Neural cell (in vitro differentiated cells): ENCODE measurements around the gene NRSN1. TPM values are rescaled to one million over a fixed set of nuclear protein-coding genes. Genes with fewer than 3 reads are reported as not detected.

Experiments used
- H2AFZ ChIP-seq: fragments of 200-600, 300-800 bp; sonication (generic), shearing (Covaris generic); 2 replicates; pipeline ENCODE4 v1.6.0; 2014; ENCODE audit warnings: low read depth, mild to moderate bottlenecking, antibody characterized with exemption, low read length, moderate library complexity
- H3F3A ChIP-seq: fragments of 200-600 bp; shearing (Covaris generic); 2 replicates; pipeline ENCODE4 v1.6.1; 2016; ENCODE audit warnings: mild to moderate bottlenecking, moderate library complexity, mixed read lengths, antibody characterized with exemption, low read length; ENCODE audit not compliant: insufficient read depth, poor library complexity, severe bottlenecking
- H3K27ac ChIP-seq: fragments of 200-600, 300-800 bp; sonication (generic), shearing (Covaris generic); 2 replicates; pipeline ENCODE4 v1.5.1; 2014; ENCODE audit warnings: mild to moderate bottlenecking, low read length, moderate library complexity
- H3K27me3 ChIP-seq: fragments of 300-800, 200-600 bp; sonication (generic), shearing (Covaris generic); 2 replicates; pipeline ENCODE4 v1.6.0; 2014; ENCODE audit warnings: mild to moderate bottlenecking, low read depth, low read length, moderate library complexity; ENCODE audit not compliant: insufficient read depth
- H3K36me3 ChIP-seq: fragments of 300-800, 200-600 bp; sonication (generic), shearing (Covaris generic); 2 replicates; pipeline ENCODE4 v1.5.1; 2014; ENCODE audit warnings: mild to moderate bottlenecking, antibody characterized with exemption, low read length, moderate library complexity; ENCODE audit not compliant: insufficient read depth
- H3K4me2 ChIP-seq: fragments of 300-800, 200-600 bp; sonication (generic), shearing (Covaris generic); 2 replicates; pipeline ENCODE4 v1.6.0; 2014; ENCODE audit warnings: mild to moderate bottlenecking, low read length
- H3K4me3 ChIP-seq: fragments of 300-800, 200-600 bp; sonication (generic), shearing (Covaris generic); 2 replicates; pipeline ENCODE4 v1.5.1; 2014; ENCODE audit warnings: mild to moderate bottlenecking, low read length, moderate library complexity
- H3K79me2 ChIP-seq: fragments of 200-600 bp; shearing (Covaris generic); replicated peaks from 2 replicates; pipeline ENCODE4 v1.6.0; 2014; ENCODE audit warnings: mild to moderate bottlenecking, low read length, moderate library complexity; ENCODE audit not compliant: insufficient read depth
- H3K9ac ChIP-seq: fragments of 300-800, 200-600 bp; sonication (generic), shearing (Covaris generic); 2 replicates; pipeline ENCODE4 v1.6.1; 2016; ENCODE audit warnings: mild to moderate bottlenecking, low read length, mixed read lengths
- H3K9me2 ChIP-seq: fragments of 200-600 bp; shearing (Covaris generic); 2 replicates; pipeline ENCODE4 v1.6.1; 2016; ENCODE audit warnings: mild to moderate bottlenecking, low read length, mixed read lengths; ENCODE audit not compliant: insufficient read depth
- H3K9me3 ChIP-seq: fragments of 200-600, 300-800 bp; sonication (generic), shearing (Covaris generic); 2 replicates; pipeline ENCODE4 v1.6.1; 2016; ENCODE audit warnings: mild to moderate bottlenecking, mixed run types, low read length, moderate library complexity, mixed read lengths
- H4K20me1 ChIP-seq: fragments of 200-600 bp; shearing (Covaris generic); 2 replicates; pipeline ENCODE4 v1.6.1; 2016; ENCODE audit warnings: mild to moderate bottlenecking, mixed run types; ENCODE audit not compliant: insufficient read depth
- CTCF ChIP-seq: fragments of 450-650 bp; IDR thresholded peaks from 2 replicates; pipeline ENCODE4 v1.5.1; 2014; ENCODE audit warnings: antibody characterized with exemption, mild to moderate bottlenecking, moderate library complexity; ENCODE audit not compliant: poor library complexity, severe bottlenecking
- EP300 ChIP-seq: fragments of 450-650 bp; conservative IDR thresholded peaks from 2 replicates; pipeline ENCODE4 v1.6.1; 2014; ENCODE audit warnings: antibody characterized with exemption, mild to moderate bottlenecking, moderate library complexity; ENCODE audit not compliant: poor library complexity, severe bottlenecking
- EZH2 ChIP-seq: fragments of 200-600, 300-800 bp; shearing (Covaris generic), sonication (generic); IDR thresholded peaks from 2 replicates; pipeline ENCODE4 v1.6.1; 2014; ENCODE audit warnings: antibody characterized with exemption, low read length, borderline replicate concordance, mild to moderate bottlenecking; ENCODE audit not compliant: insufficient read depth, poor library complexity, severe bottlenecking
- MXI1 ChIP-seq: fragments of 450-650 bp; conservative IDR thresholded peaks from 2 replicates; pipeline ENCODE4 v1.6.1; 2014; ENCODE audit warnings: antibody characterized with exemption, mild to moderate bottlenecking; ENCODE audit not compliant: poor library complexity, severe bottlenecking
- POLR2AphosphoS5 ChIP-seq: IDR thresholded peaks from 2 replicates; pipeline ENCODE4 v1.6.1; 2012
- RAD21 ChIP-seq: fragments of 450-650 bp; conservative IDR thresholded peaks from 2 replicates; pipeline ENCODE4 v1.6.1; 2014; ENCODE audit warnings: antibody characterized with exemption, mild to moderate bottlenecking, moderate library complexity
- REST ChIP-seq: IDR thresholded peaks from 2 replicates; pipeline ENCODE4 v1.6.1; 2012; ENCODE audit warnings: borderline replicate concordance
- SMC3 ChIP-seq: fragments of 450-650 bp; conservative IDR thresholded peaks from 2 replicates; pipeline ENCODE4 v1.6.1; 2014; ENCODE audit warnings: antibody characterized with exemption, mild to moderate bottlenecking, moderate library complexity; ENCODE audit not compliant: poor library complexity
- TAF1 ChIP-seq: IDR thresholded peaks from 2 replicates; pipeline ENCODE4 v1.6.1; 2012; ENCODE audit warnings: low read depth
- polyA plus RNA-seq: library from polyadenylated mRNA; depleted of rRNA; stranded (reverse); fragments of >200 nt; gene quantifications from 2 replicates; pipeline ENCODE4 v1.2.3, GENCODE V29; 2014

Gene NRSN1
- polyA plus RNA-seq, 1 donor from 2014 or later = 23.1 TPM

GRCh38 chr6:24154121-24154520 lies 28.1 kb downstream of the NRSN1 start:
- no peak overlapping the region for H3K4me2 ChIP-seq
- H3K79me2 ChIP-seq = no peaks in the 10 kb centered on the region
- H3K27ac ChIP-seq = no peak overlapping the region
- no peak overlapping the region for H3K9ac ChIP-seq
- H2AFZ ChIP-seq = no peak overlapping the region
- H3K4me3 ChIP-seq = no peak overlapping the region
- TF ChIP-seq TAF1 (no peak), REST (no peak), CTCF (no peak), EP300 (no peak), POLR2AphosphoS5 (no peak), RAD21 (no peak), EZH2 (no peak), SMC3 (no peak)
- H3K36me3 ChIP-seq = no peaks in the 10 kb centered on the region
- H4K20me1 ChIP-seq = no peaks in the 10 kb centered on the region
- H3K9me2 ChIP-seq = no peaks in the 10 kb centered on the region
- no peaks in the 10 kb centered on the region for H3K9me3 ChIP-seq
- no peaks in the 10 kb centered on the region for H3F3A ChIP-seq
- no peaks in the 10 kb centered on the region for H3K27me3 ChIP-seq

DNA sequence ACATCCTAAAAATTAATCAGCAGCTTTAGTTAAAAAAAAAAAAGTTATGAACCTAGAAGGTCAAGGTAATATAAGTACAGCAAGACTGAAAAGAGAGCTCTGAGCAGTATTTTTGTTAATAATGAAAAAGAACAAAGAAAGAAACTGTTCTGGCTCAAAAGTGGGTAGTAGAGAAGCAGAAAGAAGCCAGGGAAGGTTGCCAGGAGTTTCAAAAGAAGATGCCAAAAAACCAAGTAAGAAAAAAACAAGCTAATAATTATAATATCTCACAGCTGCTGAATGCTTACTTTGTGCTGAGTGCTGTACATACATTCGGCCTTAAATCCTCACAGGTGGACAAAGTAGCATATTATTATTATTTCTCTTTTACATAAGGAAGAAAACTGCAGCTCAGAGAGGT lies 31.9 kb downstream of the NRSN1 start:
- TF ChIP-seq EP300 (no peak), POLR2AphosphoS5 (no peak), RAD21 (no peak), TAF1 (no peak), MXI1 (no peak), CTCF (no peak), SMC3 (no peak), REST (no peak), EZH2 (no peak)
- Histone ChIP-seq H3K27ac (no peak overlapping the region), H3K4me3 (no peak overlapping the region), H3F3A (no peaks in the 10 kb centered on the region), H3K9me2 (no peaks in the 10 kb centered on the region), H3K9me3 (no peaks in the 10 kb centered on the region), H4K20me1 (no peaks in the 10 kb centered on the region), H3K4me2 (no peak overlapping the region), H3K36me3 (no peaks in the 10 kb centered on the region), H2AFZ (no peak overlapping the region), H3K79me2 (no peaks in the 10 kb centered on the region), H3K9ac (no peak overlapping the region), H3K27me3 (no peaks in the 10 kb centered on the region)
